ENCODE measurements around the gene SLC6A9. TPM values are rescaled to one million over a fixed set of nuclear protein-coding genes. Genes with fewer than 3 reads are reported as not detected.

Gene SLC6A9
- total RNA-seq, 6 donors from 2014 or later, result 5.6 to 23.1 (median 19.5) TPM

DNA sequence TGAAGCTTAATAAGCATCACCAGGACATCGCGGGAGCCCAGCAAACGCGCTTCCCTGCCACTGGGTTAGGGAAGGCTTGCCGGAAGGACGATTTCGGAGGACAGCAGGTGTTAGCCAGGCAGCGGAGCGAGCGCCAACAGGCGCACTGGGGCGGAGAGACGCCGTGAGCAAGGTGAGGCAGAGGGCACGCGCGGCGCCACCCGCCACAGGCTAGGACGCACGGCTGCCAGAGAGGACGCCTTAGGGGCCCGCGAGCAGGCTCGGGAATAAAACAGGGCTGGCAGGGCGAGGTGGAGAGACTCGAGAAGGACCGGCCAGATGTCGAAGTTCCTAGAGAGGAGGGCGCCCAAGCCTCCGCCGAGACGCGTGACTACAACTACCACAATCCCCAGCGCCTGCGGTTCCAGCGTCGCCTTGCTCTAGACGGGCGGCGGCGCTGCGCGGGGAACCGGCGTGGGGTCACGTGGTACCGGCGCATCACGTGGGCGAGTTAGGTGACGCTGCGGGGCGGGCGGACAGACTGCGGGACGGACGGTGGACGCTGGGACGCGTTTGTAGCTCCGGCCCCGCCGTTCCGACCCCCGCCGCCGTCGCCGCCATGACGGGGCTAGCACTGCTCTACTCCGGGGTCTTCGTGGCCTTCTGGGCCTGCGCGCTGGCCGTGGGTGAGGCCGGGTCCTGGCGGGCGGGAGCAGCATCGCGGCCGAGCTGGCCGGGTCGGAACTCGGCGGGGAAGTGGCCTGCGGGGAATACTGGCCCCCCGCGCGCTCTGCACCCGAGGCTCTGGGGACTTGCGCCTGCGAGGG, 56.6 kb downstream of the SLC6A9 start, which contains the start of gene ATP6V0B:
Gene ATP6V0B (plus strand): TSS at position 518 of the 806 bp plus-strand sequence. CDS start 81 bp downstream, at position 599.
- peak in 3 of 4 donors; percentile 90 to 99 (median 92) for TF ChIP-seq POLR2A (IDR thresholded peaks at IDR 0.05)
- TF ChIP-seq EP300 (IDR thresholded peaks at IDR 0.05), result no peak
- peak; percentile 95 to 97 for TF ChIP-seq POLR2AphosphoS5 (IDR thresholded peaks at IDR 0.05)
- TF ChIP-seq, protein P1, sequence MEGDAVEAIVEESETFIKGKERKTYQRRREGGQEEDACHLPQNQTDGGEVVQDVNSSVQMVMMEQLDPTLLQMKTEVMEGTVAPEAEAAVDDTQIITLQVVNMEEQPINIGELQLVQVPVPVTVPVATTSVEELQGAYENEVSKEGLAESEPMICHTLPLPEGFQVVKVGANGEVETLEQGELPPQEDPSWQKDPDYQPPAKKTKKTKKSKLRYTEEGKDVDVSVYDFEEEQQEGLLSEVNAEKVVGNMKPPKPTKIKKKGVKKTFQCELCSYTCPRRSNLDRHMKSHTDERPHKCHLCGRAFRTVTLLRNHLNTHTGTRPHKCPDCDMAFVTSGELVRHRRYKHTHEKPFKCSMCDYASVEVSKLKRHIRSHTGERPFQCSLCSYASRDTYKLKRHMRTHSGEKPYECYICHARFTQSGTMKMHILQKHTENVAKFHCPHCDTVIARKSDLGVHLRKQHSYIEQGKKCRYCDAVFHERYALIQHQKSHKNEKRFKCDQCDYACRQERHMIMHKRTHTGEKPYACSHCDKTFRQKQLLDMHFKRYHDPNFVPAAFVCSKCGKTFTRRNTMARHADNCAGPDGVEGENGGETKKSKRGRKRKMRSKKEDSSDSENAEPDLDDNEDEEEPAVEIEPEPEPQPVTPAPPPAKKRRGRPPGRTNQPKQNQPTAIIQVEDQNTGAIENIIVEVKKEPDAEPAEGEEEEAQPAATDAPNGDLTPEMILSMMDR (IDR thresholded peaks at IDR 0.05), result peak; percentile 2 to 82 (median 62)
- no peaks in the 10 kb centered on the region for H3K9me3 ChIP-seq

GRCh38 chr1:43973981-43974442, 57.2 kb downstream of the SLC6A9 start:
- peak overlapping the region; percentile 93 to 99 (median 94) for H3K27ac ChIP-seq
- peaks cover 40 to 67% (median 47%) of the 10 kb centered on the region in 4 donors for H3K4me1 ChIP-seq
- no peaks in the 10 kb centered on the region for H3K27me3 ChIP-seq
- peak overlapping the region; percentile 61 to 99 (median 80) for H3K4me3 ChIP-seq
- no peaks in the 10 kb centered on the region for H3K9me3 ChIP-seq
- DNase-seq, result no peak
- peaks cover 4 to 36% (median 22%) of the 10 kb centered on the region in 4 donors for H3K36me3 ChIP-seq
- TF ChIP-seq POLR2A (IDR thresholded peaks at IDR 0.05) (no peak), POLR2AphosphoS5 (IDR thresholded peaks at IDR 0.05) (no peak), EP300 (IDR thresholded peaks at IDR 0.05) (no peak)
- TF ChIP-seq, protein P1 (IDR thresholded peaks at IDR 0.05), result no peak
- 39 to 44% methylated on average over 9 of the region's 9 CpGs for WGBS, 2 donors
- ATAC-seq (ENCODE audit: low FRiP score in 2 of 2), result no peak

More for the DNA sequence above, 56.6 kb downstream of the SLC6A9 start, which contains the start of gene ATP6V0B:
- ATAC-seq (ENCODE audit: low FRiP score in 2 of 2), result peak; percentile 91 to 93
- Histone ChIP-seq H3K4me1 (peaks cover 40 to 64% (median 49%) of the 10 kb centered on the region in 4 donors), H3K27me3 (no peaks in the 10 kb centered on the region), H3K36me3 (peaks cover 4 to 36% (median 22%) of the 10 kb centered on the region in 4 donors), H3K4me3 (peak within 1 kb of the TSS; percentile 67 to 99 (median 88)), H3K27ac (peak within 1 kb of the TSS; percentile 93 to 99 (median 94))
- peak; percentile 98 to 99 for DNase-seq
- WGBS, 2 donors, result 0% methylated on average over 47 to 69 of the region's 93 CpGs

GRCh38 chr1:43971336-43971980, 59.8 kb downstream of the SLC6A9 start:
- no peaks in the 10 kb centered on the region for H3K27me3 ChIP-seq
- 98% methylated on average over 14 to 17 of the region's 17 CpGs for WGBS, 2 donors
- TF ChIP-seq, protein P1 (IDR thresholded peaks at IDR 0.05), result no peak
- no peak for TF ChIP-seq EP300 (IDR thresholded peaks at IDR 0.05)
- TF ChIP-seq POLR2AphosphoS5 (IDR thresholded peaks at IDR 0.05), result no peak
- no peak for TF ChIP-seq POLR2A (IDR thresholded peaks at IDR 0.05)
- no peak overlapping the region for H3K27ac ChIP-seq
- H3K9me3 ChIP-seq, result no peaks in the 10 kb centered on the region
- H3K36me3 ChIP-seq, result peaks cover under 1 to 26% (median 15%) of the 10 kb centered on the region in 4 donors
- H3K4me1 ChIP-seq, result peaks cover 26 to 43% (median 28%) of the 10 kb centered on the region in 4 donors
- no peak for DNase-seq
- no peak for ATAC-seq (ENCODE audit: low FRiP score in 2 of 2)
- H3K4me3 ChIP-seq, result no peak overlapping the region

DNA sequence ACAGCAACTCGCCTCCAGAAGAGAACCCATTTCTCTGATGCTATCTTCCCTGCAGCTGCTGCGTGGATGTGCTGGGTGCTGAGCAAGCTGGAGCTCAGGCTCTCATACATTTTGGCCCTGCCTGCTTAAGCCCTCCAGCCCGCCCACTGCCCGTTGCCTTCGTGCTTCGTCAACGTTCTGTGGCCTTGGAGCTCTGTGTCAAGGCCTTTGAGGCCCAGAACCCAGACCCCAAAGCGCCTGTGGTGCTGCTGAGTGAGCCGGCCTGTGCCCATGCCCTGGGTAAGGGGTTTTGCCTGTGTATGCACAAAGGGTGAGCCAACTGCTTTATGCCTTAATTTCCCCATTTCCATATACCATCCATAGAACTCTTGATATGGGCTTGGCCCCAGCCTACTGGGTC, 60.4 kb downstream of the SLC6A9 start:
- Histone ChIP-seq H3K27ac (no peak overlapping the region), H3K4me1 (peaks cover 20 to 37% (median 22%) of the 10 kb centered on the region in 4 donors), H3K4me3 (peak overlapping the region in 2 of 4 donors; percentile 71 to 93), H3K27me3 (no peaks in the 10 kb centered on the region), H3K36me3 (peaks cover 0 to 25% (median 13%) of the 10 kb centered on the region in 4 donors), H3K9me3 (no peaks in the 10 kb centered on the region)
- TF ChIP-seq, protein P1 (IDR thresholded peaks at IDR 0.05), result no peak
- no peak for TF ChIP-seq POLR2AphosphoS5 (IDR thresholded peaks at IDR 0.05)
- no peak for TF ChIP-seq EP300 (IDR thresholded peaks at IDR 0.05)
- no peak for TF ChIP-seq POLR2A (IDR thresholded peaks at IDR 0.05)
- no peak for DNase-seq
- no peak for ATAC-seq (ENCODE audit: low FRiP score in 2 of 2)
- 92 to 94% methylated on average over 7 to 9 of the region's 9 CpGs for WGBS, 2 donors

All from upper lobe of left lung (tissue), 6 donors.